ENCODE data around the gene ADRA2B.

Gene ADRA2B

GRCh38 chr2:96118698-96119388, 2.5 kb upstream of the ADRA2B start:
- DNase-seq, result no peak

- no peak for DNase-seq
Observed at GRCh38 chr2:96117701-96118588, 1.6 kb upstream of the ADRA2B start.

- peak in 24 of 51 donors; percentile 8 to 68 (median 19) for DNase-seq
Observed at GRCh38 chr2:96116879-96117533, 635 bp upstream of the ADRA2B start.

GRCh38 chr2:96115631-96116423, 544 bp downstream of the ADRA2B start:
- DNase-seq, result no peak

DNA sequence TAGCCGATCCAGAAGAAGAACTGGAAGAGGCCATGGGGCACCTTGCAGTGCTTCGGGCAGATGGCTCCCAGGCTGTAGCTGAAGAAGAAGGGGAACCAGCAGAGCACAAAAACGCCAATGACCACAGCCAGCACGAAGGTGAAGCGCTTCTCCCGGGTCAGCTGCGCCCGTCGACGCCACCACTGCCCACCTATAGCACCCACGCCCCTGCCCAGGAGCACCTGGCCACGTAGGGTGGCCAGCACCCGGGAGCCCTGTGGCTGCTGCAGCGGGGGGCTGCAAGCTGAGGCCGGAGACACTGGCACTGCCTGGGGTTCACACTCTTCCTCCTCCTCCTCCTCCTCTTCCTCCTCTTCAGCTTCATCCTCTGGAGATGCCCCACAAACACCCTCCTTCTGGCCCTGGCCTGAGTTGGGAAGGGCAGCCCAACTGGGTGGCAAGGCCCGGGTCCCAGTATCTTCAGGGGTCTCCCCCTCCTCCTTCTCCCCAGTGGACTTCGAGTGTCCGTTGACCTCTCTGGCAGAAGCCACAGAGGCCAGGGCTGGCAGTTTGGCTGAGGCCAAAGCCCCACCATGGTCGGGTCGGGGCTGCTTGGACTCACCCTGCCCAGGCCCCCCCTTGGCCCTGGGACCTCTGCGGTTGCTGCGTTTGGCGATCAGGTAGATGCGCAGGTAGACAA, 1.3 kb downstream of the ADRA2B start:
- no peak for DNase-seq

DNA sequence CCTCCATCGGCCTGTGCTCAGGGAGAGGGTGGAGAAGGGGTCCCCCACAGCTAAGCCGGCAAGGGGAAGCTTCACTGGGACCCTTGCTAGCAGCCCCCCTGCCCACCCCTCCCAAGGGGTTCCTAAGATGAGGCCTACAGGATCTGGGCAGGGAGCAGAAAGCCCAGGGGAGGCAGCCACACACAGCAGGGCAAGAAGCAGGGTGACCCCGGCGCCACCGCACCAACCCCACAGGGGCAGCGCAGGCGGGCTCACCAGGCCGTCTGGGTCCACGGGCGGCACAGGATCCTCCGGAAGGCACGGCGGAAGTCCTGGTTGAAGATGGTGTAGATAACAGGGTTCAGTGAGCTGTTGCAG, 1.8 kb downstream of the ADRA2B start:
- no peak for DNase-seq

DNA sequence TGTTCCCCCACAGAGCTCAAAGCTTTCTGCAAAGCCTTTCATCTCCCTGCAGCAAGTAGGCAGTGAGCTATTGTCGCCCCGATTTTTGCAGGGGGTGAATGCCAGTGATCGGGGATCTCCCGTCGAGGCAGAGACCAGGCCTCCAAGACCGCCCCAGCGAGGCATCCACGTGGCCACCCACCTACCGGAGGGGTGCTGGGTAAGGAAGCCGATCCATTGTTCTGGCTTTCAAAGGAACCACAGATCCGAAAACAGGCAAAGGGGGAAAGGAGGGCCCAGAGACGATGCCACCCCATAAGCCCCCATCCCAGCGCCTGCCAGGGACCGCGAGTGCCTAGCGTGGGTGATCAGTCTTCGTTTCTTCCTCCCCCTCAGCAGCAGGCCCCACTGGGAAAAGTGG, 2.4 kb downstream of the ADRA2B start:
- DNase-seq, result peak in 1 of 51 donors; percentile 26

- no peak for DNase-seq
Observed at GRCh38 chr2:96113367-96113677, 3.0 kb downstream of the ADRA2B start.

GRCh38 chr2:96112501-96113366, 3.6 kb downstream of the ADRA2B start:
- DNase-seq, result no peak

GRCh38 chr2:96111823-96112500, 4.4 kb downstream of the ADRA2B start:
- DNase-seq, result no peak

DNA sequence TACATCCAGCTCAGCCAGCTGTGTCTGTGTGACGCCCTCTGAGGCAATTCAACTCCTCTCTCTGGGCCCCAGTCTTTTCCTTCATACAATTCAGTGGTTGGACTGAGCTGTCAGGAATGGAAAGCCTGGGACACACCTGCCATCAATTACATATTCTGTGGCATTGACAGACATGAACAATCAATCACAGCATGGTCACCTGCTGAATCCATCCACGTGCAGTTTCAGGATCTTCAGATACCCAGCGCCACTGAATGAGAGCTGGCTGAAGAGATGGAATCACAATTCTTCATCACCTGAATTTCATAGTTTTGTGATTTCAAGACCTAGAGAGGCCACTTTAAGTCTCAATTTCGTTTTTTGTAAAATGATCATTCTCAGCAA, 5.1 kb downstream of the ADRA2B start:
- DNase-seq, result no peak

- no peak for DNase-seq
Observed at GRCh38 chr2:96110621-96111256, 5.6 kb downstream of the ADRA2B start.

DNA sequence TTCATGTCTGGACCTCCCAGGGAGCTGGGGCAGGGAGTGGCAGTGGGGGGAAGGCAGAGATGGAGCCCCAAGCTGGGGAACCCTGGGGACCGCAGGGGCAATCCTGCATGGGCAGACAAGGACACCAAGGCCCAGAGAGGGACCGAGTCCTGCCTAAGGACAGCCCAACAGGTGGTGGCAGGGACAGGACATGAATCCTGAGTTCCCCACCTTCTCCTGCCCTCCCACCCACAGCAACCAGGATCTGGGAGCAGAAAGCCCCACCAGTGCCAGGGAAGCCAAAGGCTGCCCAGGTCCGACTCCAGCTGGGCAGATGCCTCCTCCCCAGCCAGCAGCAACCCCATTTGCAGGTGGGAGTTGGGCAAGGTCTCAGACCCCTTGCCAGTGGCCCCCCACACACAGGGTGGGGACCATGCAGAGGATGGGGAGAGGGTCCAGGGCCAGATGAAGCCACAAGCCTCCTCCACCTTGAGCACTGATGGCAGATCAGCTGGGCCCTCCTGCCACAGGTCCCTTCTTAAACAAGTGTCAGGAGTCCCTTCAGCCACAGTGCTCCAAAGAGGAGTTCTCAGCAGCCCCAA, 6.3 kb downstream of the ADRA2B start:
- DNase-seq, result no peak

- DNase-seq, result no peak
Observed at GRCh38 chr2:96109361-96109680, 7.0 kb downstream of the ADRA2B start.

DNA sequence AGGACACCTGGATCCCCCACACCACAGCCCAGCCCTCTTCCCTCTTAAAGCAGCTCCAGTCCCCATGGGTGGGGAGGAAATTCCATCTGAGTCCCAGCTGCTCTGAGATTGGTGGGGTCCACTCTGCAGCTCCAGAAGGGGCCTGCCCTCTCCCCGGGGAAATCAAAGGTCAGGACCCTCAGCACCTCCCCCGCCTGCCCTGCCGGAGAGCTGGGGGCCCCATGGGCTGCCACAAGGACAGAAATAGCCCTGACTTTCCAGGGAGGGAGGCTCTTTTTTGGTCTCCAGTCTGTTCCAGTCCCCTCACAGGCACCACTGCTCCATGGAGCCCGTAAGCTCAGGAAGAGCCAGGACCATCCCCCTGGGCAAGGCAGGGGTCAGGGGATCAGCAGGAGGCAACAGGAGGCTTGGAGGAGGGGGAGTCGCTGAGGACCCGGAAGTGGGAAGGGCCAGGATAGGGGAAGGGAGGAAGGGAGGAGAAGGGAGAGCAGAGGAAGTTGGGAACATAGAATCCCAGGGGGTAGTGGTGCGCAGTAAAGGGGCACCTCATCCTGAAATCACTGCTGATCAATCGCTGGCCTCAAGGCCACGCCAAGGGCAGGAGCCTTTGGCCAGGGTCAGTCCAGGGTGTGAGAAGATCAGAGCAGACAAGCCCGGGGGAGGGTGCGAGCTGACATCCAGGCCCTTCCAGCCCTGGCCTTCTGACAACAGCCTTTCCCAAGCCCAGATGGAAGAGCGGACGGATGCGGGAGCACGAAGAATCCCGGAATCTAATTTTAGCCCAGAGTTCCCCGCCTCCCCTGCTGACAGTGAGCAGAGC, 7.6 kb downstream of the ADRA2B start:
- DNase-seq, result no peak

DNA sequence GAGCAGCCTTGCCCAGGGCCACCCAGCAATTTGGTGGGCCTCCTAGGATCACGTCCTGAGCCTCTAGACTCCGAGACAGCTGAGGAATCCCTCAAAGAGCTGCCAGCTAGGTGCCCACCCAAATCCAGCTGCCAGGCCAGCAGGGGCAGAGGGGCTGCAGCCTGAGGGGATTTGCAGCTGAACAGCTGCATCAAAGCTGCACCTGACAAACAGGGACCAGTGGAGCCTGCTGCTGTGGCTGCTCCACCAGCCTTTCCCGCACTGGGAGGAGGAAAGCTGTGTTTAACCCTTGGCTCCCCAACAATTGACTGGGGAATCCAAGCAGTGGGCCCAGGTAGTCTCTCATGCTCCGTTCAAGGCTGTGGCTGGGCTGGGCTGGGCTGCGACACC, 8.2 kb downstream of the ADRA2B start:
- DNase-seq, result no peak

DNA sequence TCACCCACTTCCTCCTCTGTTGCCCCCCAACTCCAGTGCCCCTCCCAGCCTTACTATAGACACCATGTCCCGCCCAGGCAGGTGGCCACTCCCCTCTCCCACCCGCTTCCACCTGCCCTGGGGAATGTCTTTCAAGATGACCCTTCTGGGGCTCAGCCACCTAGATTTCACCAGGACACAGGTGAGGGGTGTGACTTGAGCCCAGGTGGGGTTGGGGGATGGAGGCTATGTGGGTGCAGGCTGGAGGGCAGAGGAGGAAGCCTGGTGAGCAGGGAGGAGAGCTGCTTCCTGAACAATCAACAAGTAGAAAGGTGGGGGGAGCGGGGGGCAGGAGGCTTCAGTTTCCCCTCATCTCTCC, 8.7 kb downstream of the ADRA2B start:
- DNase-seq, result no peak

Data from hypothalamus (tissue), 51 donors.